ENCODE data around the gene SALL1.

SALL1 gene

GRCh38 chr16:51168755-51169154 lies 17.7 kb upstream of the SALL1 start:
- H3K27me3 ChIP-seq (ENCODE audit: control insufficient read depth in 5 of 5, insufficient read depth in 4 of 5, low read length in 5 of 5), result peaks cover 0 to 6% (median 0%) of the 10 kb centered on the region in 5 donors

GRCh38 chr16:51167170-51167895 lies 16.3 kb upstream of the SALL1 start:
- H3K36me3 ChIP-seq (ENCODE audit: control insufficient read depth in 5 of 5, insufficient read depth in 5 of 5, low read length in 5 of 5), result no peaks in the 10 kb centered on the region
- no peaks in the 10 kb centered on the region for H3K9me3 ChIP-seq (ENCODE audit: control insufficient read depth in 5 of 5, low read length in 5 of 5)
- no peak overlapping the region for H3K27ac ChIP-seq (ENCODE audit: low read depth, low read length)
- H3K9ac ChIP-seq (ENCODE audit: low read length in 5 of 5), result no peak overlapping the region
- peaks cover 0 to 6% (median 0%) of the 10 kb centered on the region in 5 donors for H3K27me3 ChIP-seq (ENCODE audit: control insufficient read depth in 5 of 5, insufficient read depth in 4 of 5, low read length in 5 of 5)
- H3K4me3 ChIP-seq (ENCODE audit: low read depth in 1 of 5, low read length in 5 of 5), result no peak overlapping the region
- no peaks in the 10 kb centered on the region for H3K4me1 ChIP-seq (ENCODE audit: control insufficient read depth in 5 of 5, insufficient read depth in 5 of 5, low read length in 5 of 5)

More at GRCh38 chr16:51168755-51169154, 17.7 kb upstream of the SALL1 start:
- H3K27ac ChIP-seq (ENCODE audit: low read depth, low read length), result no peak overlapping the region
- no peaks in the 10 kb centered on the region for H3K36me3 ChIP-seq (ENCODE audit: control insufficient read depth in 5 of 5, insufficient read depth in 5 of 5, low read length in 5 of 5)
- no peaks in the 10 kb centered on the region for H3K4me1 ChIP-seq (ENCODE audit: control insufficient read depth in 5 of 5, insufficient read depth in 5 of 5, low read length in 5 of 5)
- no peak overlapping the region for H3K9ac ChIP-seq (ENCODE audit: low read length in 5 of 5)
- no peak overlapping the region for H3K4me3 ChIP-seq (ENCODE audit: low read depth in 1 of 5, low read length in 5 of 5)
- H3K9me3 ChIP-seq (ENCODE audit: control insufficient read depth in 5 of 5, low read length in 5 of 5), result no peaks in the 10 kb centered on the region

GRCh38 chr16:51166541-51166940 lies 15.5 kb upstream of the SALL1 start:
- H3K4me3 ChIP-seq (ENCODE audit: low read depth in 1 of 5, low read length in 5 of 5), result no peak overlapping the region
- no peak overlapping the region for H3K9ac ChIP-seq (ENCODE audit: low read length in 5 of 5)
- no peaks in the 10 kb centered on the region for H3K36me3 ChIP-seq (ENCODE audit: control insufficient read depth in 5 of 5, insufficient read depth in 5 of 5, low read length in 5 of 5)
- peaks cover 0 to 4% (median 0%) of the 10 kb centered on the region in 5 donors for H3K27me3 ChIP-seq (ENCODE audit: control insufficient read depth in 5 of 5, insufficient read depth in 4 of 5, low read length in 5 of 5)
- H3K27ac ChIP-seq (ENCODE audit: low read depth, low read length), result no peak overlapping the region
- no peaks in the 10 kb centered on the region for H3K4me1 ChIP-seq (ENCODE audit: control insufficient read depth in 5 of 5, insufficient read depth in 5 of 5, low read length in 5 of 5)
- H3K9me3 ChIP-seq (ENCODE audit: control insufficient read depth in 5 of 5, low read length in 5 of 5), result no peaks in the 10 kb centered on the region

GRCh38 chr16:51166091-51166490 lies 15.0 kb upstream of the SALL1 start:
- H3K27ac ChIP-seq (ENCODE audit: low read depth, low read length), result no peak overlapping the region
- no peaks in the 10 kb centered on the region for H3K4me1 ChIP-seq (ENCODE audit: control insufficient read depth in 5 of 5, insufficient read depth in 5 of 5, low read length in 5 of 5)

GRCh38 chr16:51165043-51165442 lies 14.0 kb upstream of the SALL1 start:
- Histone ChIP-seq H3K9me3 (ENCODE audit: control insufficient read depth in 5 of 5, low read length in 5 of 5) (no peaks in the 10 kb centered on the region), H3K36me3 (ENCODE audit: control insufficient read depth in 5 of 5, insufficient read depth in 5 of 5, low read length in 5 of 5) (no peaks in the 10 kb centered on the region), H3K9ac (ENCODE audit: low read length in 5 of 5) (no peak overlapping the region), H3K4me3 (ENCODE audit: low read depth in 1 of 5, low read length in 5 of 5) (no peak overlapping the region), H3K27ac (ENCODE audit: low read depth, low read length) (no peak overlapping the region), H3K4me1 (ENCODE audit: control insufficient read depth in 5 of 5, insufficient read depth in 5 of 5, low read length in 5 of 5) (no peaks in the 10 kb centered on the region), H3K27me3 (ENCODE audit: control insufficient read depth in 5 of 5, insufficient read depth in 4 of 5, low read length in 5 of 5) (peaks cover 0 to 4% (median 0%) of the 10 kb centered on the region in 5 donors)

More at GRCh38 chr16:51166091-51166490, 15.0 kb upstream of the SALL1 start:
- H3K4me3 ChIP-seq (ENCODE audit: low read depth in 1 of 5, low read length in 5 of 5), result no peak overlapping the region
- peaks cover 0 to 4% (median 0%) of the 10 kb centered on the region in 5 donors for H3K27me3 ChIP-seq (ENCODE audit: control insufficient read depth in 5 of 5, insufficient read depth in 4 of 5, low read length in 5 of 5)
- no peak overlapping the region for H3K9ac ChIP-seq (ENCODE audit: low read length in 5 of 5)
- no peaks in the 10 kb centered on the region for H3K9me3 ChIP-seq (ENCODE audit: control insufficient read depth in 5 of 5, low read length in 5 of 5)
- H3K36me3 ChIP-seq (ENCODE audit: control insufficient read depth in 5 of 5, insufficient read depth in 5 of 5, low read length in 5 of 5), result no peaks in the 10 kb centered on the region

- H3K4me3 ChIP-seq (ENCODE audit: low read depth in 1 of 5, low read length in 5 of 5), result no peak overlapping the region
- no peaks in the 10 kb centered on the region for H3K9me3 ChIP-seq (ENCODE audit: control insufficient read depth in 5 of 5, low read length in 5 of 5)
- no peaks in the 10 kb centered on the region for H3K36me3 ChIP-seq (ENCODE audit: control insufficient read depth in 5 of 5, insufficient read depth in 5 of 5, low read length in 5 of 5)
- H3K4me1 ChIP-seq (ENCODE audit: control insufficient read depth in 5 of 5, insufficient read depth in 5 of 5, low read length in 5 of 5), result no peaks in the 10 kb centered on the region
- H3K27me3 ChIP-seq (ENCODE audit: control insufficient read depth in 5 of 5, insufficient read depth in 4 of 5, low read length in 5 of 5), result peaks cover 0 to 4% (median 0%) of the 10 kb centered on the region in 5 donors
- H3K27ac ChIP-seq (ENCODE audit: low read depth, low read length), result no peak overlapping the region
- no peak overlapping the region for H3K9ac ChIP-seq (ENCODE audit: low read length in 5 of 5)
Measured at GRCh38 chr16:51164574-51164973, 13.5 kb upstream of the SALL1 start.

GRCh38 chr16:51163894-51164566 lies 13.0 kb upstream of the SALL1 start:
- Histone ChIP-seq H3K27ac (ENCODE audit: low read depth, low read length) (no peak overlapping the region), H3K9me3 (ENCODE audit: control insufficient read depth in 5 of 5, low read length in 5 of 5) (no peaks in the 10 kb centered on the region), H3K4me3 (ENCODE audit: low read depth in 1 of 5, low read length in 5 of 5) (no peak overlapping the region), H3K27me3 (ENCODE audit: control insufficient read depth in 5 of 5, insufficient read depth in 4 of 5, low read length in 5 of 5) (peaks cover 0 to 4% (median 0%) of the 10 kb centered on the region in 5 donors), H3K4me1 (ENCODE audit: control insufficient read depth in 5 of 5, insufficient read depth in 5 of 5, low read length in 5 of 5) (no peaks in the 10 kb centered on the region), H3K36me3 (ENCODE audit: control insufficient read depth in 5 of 5, insufficient read depth in 5 of 5, low read length in 5 of 5) (no peaks in the 10 kb centered on the region), H3K9ac (ENCODE audit: low read length in 5 of 5) (no peak overlapping the region)

- Histone ChIP-seq H3K27me3 (ENCODE audit: control insufficient read depth in 5 of 5, insufficient read depth in 4 of 5, low read length in 5 of 5) (peaks cover 0 to 6% (median 0%) of the 10 kb centered on the region in 5 donors), H3K9ac (ENCODE audit: low read length in 5 of 5) (no peak overlapping the region), H3K9me3 (ENCODE audit: control insufficient read depth in 5 of 5, low read length in 5 of 5) (no peaks in the 10 kb centered on the region), H3K36me3 (ENCODE audit: control insufficient read depth in 5 of 5, insufficient read depth in 5 of 5, low read length in 5 of 5) (no peaks in the 10 kb centered on the region), H3K4me3 (ENCODE audit: low read depth in 1 of 5, low read length in 5 of 5) (no peak overlapping the region), H3K27ac (ENCODE audit: low read depth, low read length) (no peak overlapping the region), H3K4me1 (ENCODE audit: control insufficient read depth in 5 of 5, insufficient read depth in 5 of 5, low read length in 5 of 5) (no peaks in the 10 kb centered on the region)
Measured at GRCh38 chr16:51163366-51163765, 12.3 kb upstream of the SALL1 start.

- H3K27ac ChIP-seq (ENCODE audit: low read depth, low read length), result no peak overlapping the region
- H3K4me1 ChIP-seq (ENCODE audit: control insufficient read depth in 5 of 5, insufficient read depth in 5 of 5, low read length in 5 of 5), result no peaks in the 10 kb centered on the region
- H3K4me3 ChIP-seq (ENCODE audit: low read depth in 1 of 5, low read length in 5 of 5), result no peak overlapping the region
- H3K36me3 ChIP-seq (ENCODE audit: control insufficient read depth in 5 of 5, insufficient read depth in 5 of 5, low read length in 5 of 5), result no peaks in the 10 kb centered on the region
- no peak overlapping the region for H3K9ac ChIP-seq (ENCODE audit: low read length in 5 of 5)
- peaks cover 0 to 12% (median 7%) of the 10 kb centered on the region in 5 donors for H3K27me3 ChIP-seq (ENCODE audit: control insufficient read depth in 5 of 5, insufficient read depth in 4 of 5, low read length in 5 of 5)
- H3K9me3 ChIP-seq (ENCODE audit: control insufficient read depth in 5 of 5, low read length in 5 of 5), result no peaks in the 10 kb centered on the region
Measured at GRCh38 chr16:51161440-51162195, 10.5 kb upstream of the SALL1 start.

- H3K27me3 ChIP-seq (ENCODE audit: control insufficient read depth in 5 of 5, insufficient read depth in 4 of 5, low read length in 5 of 5), result peaks cover 8 to 24% (median 19%) of the 10 kb centered on the region in 5 donors
- no peak overlapping the region for H3K9ac ChIP-seq (ENCODE audit: low read length in 5 of 5)
- peaks cover 0 to 14% (median 12%) of the 10 kb centered on the region in 5 donors for H3K4me1 ChIP-seq (ENCODE audit: control insufficient read depth in 5 of 5, insufficient read depth in 5 of 5, low read length in 5 of 5)
- no peaks in the 10 kb centered on the region for H3K9me3 ChIP-seq (ENCODE audit: control insufficient read depth in 5 of 5, low read length in 5 of 5)
- H3K27ac ChIP-seq (ENCODE audit: low read depth, low read length), result no peak overlapping the region
- no peaks in the 10 kb centered on the region for H3K36me3 ChIP-seq (ENCODE audit: control insufficient read depth in 5 of 5, insufficient read depth in 5 of 5, low read length in 5 of 5)
- no peak overlapping the region for H3K4me3 ChIP-seq (ENCODE audit: low read depth in 1 of 5, low read length in 5 of 5)
Measured at GRCh38 chr16:51159865-51160264, 8.8 kb upstream of the SALL1 start.
